COLO668 (cell line): Measurements from ENCODE around the gene GPR50.

ENCODE experiments used
- DNase-seq: peaks from one replicate; lab custom pipeline; 2025; ENCODE audit not compliant: unreplicated experiment; lab: John Stamatoyannopoulos, UW

GPR50 gene

GRCh38 chrX:151226941-151227340, 50.6 kb downstream of the GPR50 start:
- DNase-seq, result no peak

- DNase-seq, result no peak
Observed at GRCh38 chrX:151227627-151228026, 51.2 kb downstream of the GPR50 start.

- DNase-seq, result no peak
Observed at GRCh38 chrX:151228935-151229334, 52.6 kb downstream of the GPR50 start.
